Right ventricle myocardium superior (tissue), 1 donor: Measurements from ENCODE around the gene PKP3. TPM values are rescaled to one million over a fixed set of nuclear protein-coding genes. Genes with fewer than 3 reads are reported as not detected.

Source experiments
- ATAC-seq: fragments of 200-7000 bp; cut with Tn5 transposase; one replicate; pipeline ENCODE4 v1.9.1; 2020; ENCODE audit warnings: mild to moderate bottlenecking; ENCODE audit not compliant: poor library complexity
- DNase-seq: peaks from one replicate; pipeline ENCODE4 v3.0.0-alpha.2; 2020
- intact Hi-C: fragments of 100-400 bp; cut with DNase I; formaldehyde crosslinking; loops from one replicate; pipeline ENCODE4 v1.11.2; 2022
- total RNA-seq: library from RNA; stranded (reverse); fragmentation: NEBNext Ultra II Directional; extraction: Animal tissue kit (Norgen Biotek cat#: 25700); gene quantifications from one replicate; pipeline ENCODE4 v1.2.1, GENCODE V29; 2021
- donor health status: DM: no; HTN: yes; CAD: no; lungs with severe emphysema.

The PKP3 gene
- total RNA-seq, 1 donor from 2014 or later, result 0.86 TPM

GRCh38 chr11:373716-374551, 20.1 kb upstream of the PKP3 start:
- ATAC-seq, result no peak
- no peak for DNase-seq
- intact Hi-C loops, result no loop called here

DNA sequence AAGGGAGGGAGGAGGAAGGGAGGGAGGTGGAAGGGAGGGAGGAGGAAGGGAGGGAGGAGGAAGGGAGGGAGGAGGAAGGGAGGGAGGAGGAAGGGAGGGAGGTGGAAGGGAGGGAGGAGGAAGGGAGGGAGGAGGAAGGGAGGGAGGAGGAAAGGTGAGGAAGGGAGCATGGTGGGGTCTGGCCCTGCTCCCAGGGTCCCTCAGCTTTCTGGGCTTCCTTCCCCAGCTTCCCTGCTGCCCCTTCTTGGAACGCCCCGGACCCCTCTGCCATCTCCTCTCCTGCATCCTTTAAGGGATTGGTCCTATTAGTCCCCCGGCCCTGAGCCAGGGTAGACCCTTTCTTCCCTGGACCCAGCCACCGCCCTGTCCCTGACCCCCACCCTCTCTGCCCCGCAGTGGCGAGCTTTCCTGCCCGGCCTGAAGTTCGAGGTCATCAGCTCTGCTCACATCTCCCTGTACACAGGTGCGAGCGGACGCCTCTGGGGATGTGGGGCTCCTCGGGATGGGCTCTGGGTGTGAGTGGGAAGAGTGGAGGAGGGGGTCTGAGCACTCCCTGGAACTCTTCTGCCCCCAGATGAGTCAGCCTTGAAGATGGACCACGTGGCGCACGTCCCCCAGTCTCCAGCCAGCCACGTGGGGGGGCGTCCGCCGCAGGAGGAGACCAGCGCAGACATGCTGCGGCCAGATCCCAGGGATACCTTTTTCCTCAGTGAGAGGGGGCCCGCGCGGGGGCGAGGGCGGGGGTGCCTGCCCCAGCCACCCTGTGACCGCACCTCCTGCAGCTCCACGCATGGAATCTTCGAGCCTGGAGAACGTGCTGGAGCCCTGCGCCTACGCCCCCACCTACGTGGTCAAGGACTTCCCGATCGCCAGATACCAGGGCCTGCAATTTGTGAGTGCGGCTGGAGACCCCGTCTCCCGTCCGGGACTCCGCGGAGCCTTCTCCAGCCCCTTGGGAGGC, 18.7 kb upstream of the PKP3 start:
- no peak for DNase-seq
- no peak for ATAC-seq
- intact Hi-C loops, result no loop called here

DNA sequence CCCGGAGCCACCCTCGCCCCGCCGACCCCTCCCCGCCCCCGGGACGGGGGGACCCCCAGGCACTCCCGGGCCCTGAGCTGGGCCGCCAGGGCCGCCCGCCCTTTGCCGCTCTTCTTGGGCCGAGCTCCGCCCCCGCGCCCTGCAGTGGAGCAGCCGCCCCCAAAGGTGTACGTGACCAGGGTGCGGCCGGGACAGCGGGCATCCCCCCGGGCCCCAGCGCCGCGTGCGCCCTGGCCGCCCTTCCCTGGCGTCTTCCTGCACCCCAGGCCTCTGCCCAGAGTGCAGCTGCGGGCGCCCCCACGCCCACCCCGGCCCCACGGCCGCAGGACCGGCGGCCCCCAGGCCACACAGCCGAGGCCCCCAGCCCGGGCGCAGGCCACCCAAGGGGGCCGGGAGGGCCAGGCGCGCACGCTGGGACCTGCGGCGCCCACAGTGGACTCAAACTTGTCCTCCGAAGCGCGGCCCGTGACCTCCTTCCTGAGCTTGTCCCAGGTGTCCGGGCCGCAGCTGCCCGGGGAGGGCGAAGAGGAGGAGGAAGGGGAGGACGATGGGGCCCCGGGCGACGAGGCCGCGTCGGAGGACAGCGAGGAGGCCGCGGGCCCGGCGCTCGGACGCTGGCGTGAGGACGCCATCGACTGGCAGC, 17.4 kb upstream of the PKP3 start:
- intact Hi-C loops, result no loop called here
- ATAC-seq (no peak), DNase-seq (no peak)

DNA sequence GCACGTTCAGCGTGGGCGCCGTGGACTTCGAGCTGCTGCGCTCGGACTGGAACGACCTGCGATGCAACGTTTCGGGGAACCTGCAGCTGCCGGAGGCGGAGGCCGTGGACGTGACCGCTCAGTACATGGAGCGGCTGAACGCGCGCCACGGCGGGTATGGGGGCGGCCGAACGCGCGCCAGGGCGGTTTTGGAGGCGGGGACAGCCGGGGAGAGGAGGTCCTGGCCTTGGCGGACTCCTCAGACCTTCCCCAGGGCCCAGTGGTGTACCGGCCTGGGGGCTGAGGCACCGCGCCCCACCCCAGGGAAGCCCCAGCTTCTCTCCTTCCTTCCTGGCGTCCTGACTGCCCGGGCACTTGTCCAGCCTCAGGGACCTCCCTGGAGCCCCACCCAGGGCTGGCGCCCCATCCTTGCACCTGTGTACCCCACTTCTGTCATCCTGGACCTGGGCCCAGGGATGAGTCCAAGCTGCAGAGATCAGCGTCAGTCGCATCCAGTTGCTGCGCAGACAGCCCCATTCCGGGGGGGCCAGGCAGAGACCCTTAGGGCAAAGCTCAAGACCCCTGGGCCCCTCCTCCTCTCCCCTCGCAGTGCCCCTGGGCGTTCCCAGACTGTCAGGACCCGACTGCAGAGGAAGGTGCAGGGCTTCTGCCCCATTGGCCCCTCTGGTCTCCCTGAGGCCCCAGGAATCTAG, 16.7 kb upstream of the PKP3 start:
- no peak for DNase-seq
- intact Hi-C loops, result no loop called here

GRCh38 chr11:377883-378500, 16.0 kb upstream of the PKP3 start:
- intact Hi-C loops, result no loop called here
- ATAC-seq (no peak), DNase-seq (no peak)

More for the DNA sequence above, 16.7 kb upstream of the PKP3 start:
- ATAC-seq, result no peak

DNA sequence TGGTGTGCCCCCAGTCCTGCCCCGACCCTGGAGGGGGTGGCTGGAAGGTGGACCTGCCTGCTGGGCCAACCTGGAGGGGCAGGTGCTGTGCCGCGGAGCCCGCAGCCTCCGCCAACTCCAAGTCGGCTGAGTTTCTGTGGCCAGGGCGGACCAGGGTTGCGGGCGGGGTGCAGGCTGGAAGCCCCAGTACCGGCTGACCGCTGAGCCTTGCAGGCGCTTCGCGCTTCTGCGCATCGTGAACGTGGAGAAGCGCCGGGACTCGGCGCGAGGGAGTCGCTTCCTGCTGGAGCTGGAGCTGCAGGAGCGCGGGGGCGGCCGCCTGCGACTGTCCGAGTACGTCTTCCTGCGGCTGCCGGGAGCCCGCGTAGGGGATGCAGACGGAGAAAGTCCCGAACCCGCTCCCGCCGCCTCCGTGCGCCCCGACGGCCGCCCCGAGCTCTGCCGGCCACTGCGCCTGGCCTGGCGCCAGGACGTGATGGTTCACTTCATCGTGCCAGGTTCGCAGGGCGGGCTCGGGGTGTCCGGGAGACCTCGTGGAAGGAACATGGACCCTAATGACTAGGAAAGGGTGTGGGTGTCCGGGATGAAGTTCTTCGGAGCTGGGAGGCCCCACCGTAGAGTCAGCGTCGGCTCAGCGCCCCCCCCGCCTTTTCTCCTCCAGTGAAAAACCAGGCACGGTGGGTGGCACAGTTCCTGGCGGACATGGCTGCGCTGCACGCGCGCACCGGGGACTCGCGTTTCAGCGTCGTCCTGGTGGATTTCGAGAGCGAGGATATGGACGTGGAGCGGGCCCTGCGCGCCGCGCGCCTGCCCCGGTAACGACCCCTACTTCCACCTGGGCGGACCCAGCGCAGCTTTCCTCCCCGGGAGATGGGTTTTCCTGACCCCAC, 14.6 kb upstream of the PKP3 start:
- intact Hi-C loops, result no loop called here
- DNase-seq, result no peak
- ATAC-seq, result no peak

DNA sequence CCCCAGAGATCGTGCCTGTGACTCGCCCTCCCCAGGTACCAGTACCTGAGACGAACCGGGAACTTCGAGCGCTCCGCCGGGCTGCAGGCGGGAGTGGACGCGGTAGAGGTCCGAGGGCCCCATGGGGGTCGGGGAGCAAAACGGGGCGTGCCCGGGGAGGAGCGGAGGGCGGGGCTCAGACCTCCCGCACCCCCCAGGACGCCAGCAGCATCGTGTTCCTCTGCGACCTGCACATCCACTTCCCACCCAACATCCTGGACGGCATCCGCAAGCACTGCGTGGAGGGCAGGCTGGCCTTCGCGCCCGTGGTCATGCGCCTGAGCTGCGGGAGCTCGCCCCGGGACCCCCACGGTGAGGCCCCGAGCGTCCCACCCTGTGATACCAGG, 13.9 kb upstream of the PKP3 start:
- intact Hi-C loops, result no loop called here
- no peak for DNase-seq
- ATAC-seq, result no peak

GRCh38 chr11:380491-380890, 13.5 kb upstream of the PKP3 start:
- intact Hi-C loops, result no loop called here
- ATAC-seq, result no peak
- DNase-seq, result no peak

GRCh38 chr11:380996-381395, 13.0 kb upstream of the PKP3 start:
- ATAC-seq, result no peak
- DNase-seq, result no peak
- intact Hi-C loops, result no loop called here

GRCh38 chr11:381501-382072, 12.4 kb upstream of the PKP3 start:
- ATAC-seq, result no peak
- intact Hi-C loops, result no loop called here
- no peak for DNase-seq

DNA sequence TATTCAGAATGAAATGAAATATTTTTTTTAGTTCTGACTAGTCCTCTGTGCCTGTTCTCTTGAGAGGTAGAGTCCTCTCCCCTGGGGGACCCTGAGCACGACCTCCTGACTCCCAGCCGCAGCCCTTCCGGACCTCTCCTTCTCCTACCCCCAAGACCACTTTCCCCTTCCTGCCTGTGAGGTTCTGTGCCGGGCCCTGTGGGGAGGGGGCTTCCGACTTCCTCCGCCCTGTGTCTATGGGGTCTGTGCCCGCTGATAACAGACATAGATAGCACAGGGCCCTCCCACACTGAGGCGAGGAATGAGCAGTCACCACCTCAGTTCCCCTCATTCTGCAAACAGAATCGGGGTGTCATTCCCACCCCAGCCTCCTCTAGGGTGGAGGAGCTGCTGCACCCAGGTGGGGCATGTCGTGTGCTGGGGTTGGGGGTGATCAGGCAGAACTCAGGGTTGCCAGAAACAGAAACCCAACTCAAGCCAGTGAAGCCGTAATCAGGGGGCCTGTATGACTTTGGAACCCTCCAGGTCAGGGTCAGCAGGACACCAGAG, 11.9 kb upstream of the PKP3 start:
- DNase-seq, result no peak
- no peak for ATAC-seq
- intact Hi-C loops, result no loop called here

GRCh38 chr11:383431-383830, 10.6 kb upstream of the PKP3 start:
- DNase-seq (no peak), ATAC-seq (no peak)
- intact Hi-C loops, result no loop called here

DNA sequence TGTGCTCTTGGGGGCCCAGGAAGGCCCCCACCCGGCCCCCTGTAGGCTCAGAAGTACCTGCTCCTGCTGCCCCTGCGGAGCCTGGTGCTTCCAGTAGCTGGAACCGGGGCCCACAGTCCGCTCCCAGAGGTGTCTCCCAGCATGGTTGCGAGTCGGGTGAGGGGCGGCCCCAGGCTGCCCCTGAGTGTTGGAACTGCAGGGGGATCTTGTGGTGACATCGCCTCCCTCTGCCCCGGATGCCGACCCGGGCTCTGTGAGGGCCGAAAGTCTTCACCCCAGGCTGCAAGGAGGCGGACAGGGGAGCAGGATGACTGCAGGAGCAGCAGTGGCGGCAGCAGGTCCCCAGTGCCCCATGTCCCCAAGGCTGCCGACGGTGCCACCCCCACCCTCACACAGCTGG, 9.5 kb upstream of the PKP3 start:
- ATAC-seq (no peak), DNase-seq (no peak)
- intact Hi-C loops, result no loop called here

DNA sequence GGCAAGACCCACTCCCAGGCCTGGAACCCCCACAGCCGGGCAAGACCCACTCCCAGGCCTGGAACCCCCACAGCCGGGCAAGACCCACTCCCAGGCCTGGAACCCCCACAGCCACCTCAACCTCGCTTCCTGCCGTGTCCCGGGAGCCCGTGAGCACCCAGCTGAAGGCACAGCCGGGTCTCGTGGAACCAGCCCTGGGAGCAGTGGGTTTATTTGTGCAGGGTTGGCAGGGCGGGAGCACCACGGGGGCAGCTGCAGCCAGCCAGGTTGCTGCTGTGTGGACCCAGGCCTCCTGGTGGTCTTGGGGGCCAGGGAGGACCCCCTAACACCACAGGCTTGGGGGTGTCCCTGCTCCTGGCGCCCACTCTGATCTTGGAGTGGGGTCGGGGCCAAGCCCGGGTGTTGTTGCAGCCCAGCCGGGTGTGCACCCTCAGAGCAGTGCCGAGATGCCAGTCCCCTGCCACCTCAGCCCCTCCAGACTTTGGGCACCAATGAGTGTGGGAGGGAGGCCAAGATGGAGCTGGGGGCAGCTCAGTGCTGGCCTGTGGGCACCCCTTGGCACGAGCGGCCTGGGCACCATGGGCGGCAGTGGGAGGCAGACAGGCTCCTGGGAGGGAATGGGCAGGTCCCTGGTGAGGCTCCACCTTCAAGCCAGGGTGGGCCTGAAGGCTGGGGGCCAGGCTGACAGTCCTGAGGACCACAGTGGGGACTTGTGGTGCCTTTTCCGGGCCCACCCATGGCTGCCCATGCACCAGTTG, 8.2 kb upstream of the PKP3 start:
- intact Hi-C loops, result no loop called here
- DNase-seq (no peak), ATAC-seq (no peak)

- no peak for ATAC-seq
- intact Hi-C loops, result no loop called here
- no peak for DNase-seq
Measured at GRCh38 chr11:386483-386882, 7.5 kb upstream of the PKP3 start.

DNA sequence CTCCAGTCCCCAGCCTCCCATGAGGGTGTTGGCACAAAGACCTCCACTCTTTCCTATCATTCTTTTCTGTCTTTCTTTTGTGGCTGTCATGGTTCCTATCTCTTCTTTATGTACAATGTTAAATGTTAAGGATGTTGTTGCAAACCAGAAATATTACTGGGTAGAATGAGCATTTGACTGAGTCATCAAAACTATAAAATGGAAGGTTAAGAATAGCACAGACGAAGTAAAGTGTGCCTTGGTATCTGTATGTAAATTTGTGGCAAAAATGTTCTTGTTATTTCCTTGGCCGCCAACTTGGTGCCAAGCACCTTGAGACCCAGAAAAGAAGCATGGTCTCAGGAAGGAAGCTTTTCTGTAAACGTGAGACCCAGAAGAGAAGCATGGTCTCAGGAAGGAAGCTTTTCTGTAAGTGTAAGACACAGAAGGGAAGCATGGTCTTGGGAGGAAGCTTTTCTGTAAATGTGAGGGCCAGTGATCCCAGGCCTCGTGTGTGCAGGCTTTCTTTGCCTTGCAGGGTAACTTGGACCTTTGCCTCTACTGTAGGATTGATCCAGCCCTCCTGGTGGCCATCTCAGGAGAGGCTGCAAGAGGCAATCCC, 6.7 kb upstream of the PKP3 start:
- no peak for DNase-seq
- no peak for ATAC-seq
- intact Hi-C loops, result no loop called here
